ENCODE data around the gene ZSWIM5. TPM values are rescaled to one million over a fixed set of nuclear protein-coding genes. Genes with fewer than 3 reads are reported as not detected.

The ZSWIM5 gene
- total RNA-seq, 1 donor from 2014 or later: 2.7 TPM

GRCh38 chr1:44973645-44974044, 232.8 kb downstream of the ZSWIM5 start:
- peaks cover 0 to 38% of the 10 kb centered on the region in 2 donors for H3K36me3 ChIP-seq
- intact Hi-C loops (cut with DNase I): no loop called here

GRCh38 chr1:44970317-44970716, 236.1 kb downstream of the ZSWIM5 start:
- intact Hi-C loops (cut with DNase I): loop anchor here (2.0 kb wide), 1 partner anchor 28 kb away; no protein-coding TSS in a partner anchor
- H3K4me3 ChIP-seq: no peak overlapping the region
- no peak for DNase-seq (ENCODE audit: extremely low spot score in 2 of 2)
- TF ChIP-seq POLR2A (IDR thresholded peaks at IDR 0.05) (no peak), POLR2AphosphoS5 (IDR thresholded peaks at IDR 0.05; ENCODE audit: insufficient read depth in 1 of 2, low read depth in 1 of 2) (no peak), CTCF (IDR thresholded peaks at IDR 0.05) (no peak)
- H3K9me3 ChIP-seq: no peaks in the 10 kb centered on the region
- no peak overlapping the region for H3K27ac ChIP-seq
- peaks cover 0 to 9% of the 10 kb centered on the region in 2 donors for H3K36me3 ChIP-seq
- no peaks in the 10 kb centered on the region for H3K27me3 ChIP-seq
- peaks cover 17% of the 10 kb centered on the region for H3K4me1 ChIP-seq

More at GRCh38 chr1:44973645-44974044, 232.8 kb downstream of the ZSWIM5 start:
- no peak for DNase-seq (ENCODE audit: extremely low spot score in 2 of 2)
- TF ChIP-seq CTCF (IDR thresholded peaks at IDR 0.05) (no peak), POLR2AphosphoS5 (IDR thresholded peaks at IDR 0.05; ENCODE audit: insufficient read depth in 1 of 2, low read depth in 1 of 2) (no peak), POLR2A (IDR thresholded peaks at IDR 0.05) (no peak)
- Histone ChIP-seq H3K27me3 (no peaks in the 10 kb centered on the region), H3K4me3 (no peak overlapping the region), H3K4me1 (peaks cover 6% of the 10 kb centered on the region), H3K27ac (no peak overlapping the region), H3K9me3 (no peaks in the 10 kb centered on the region)

Other genes starting within 250 kb of the ZSWIM5 start
- 25.0 TPM for gene EIF2B3, start 220.0 kb downstream of the ZSWIM5 start, total RNA-seq
- 29.7 TPM for gene HECTD3, start 195.3 kb downstream of the ZSWIM5 start, total RNA-seq
- gene UROD, start 194.4 kb downstream of the ZSWIM5 start, total RNA-seq: 65.6 TPM
- 2.2 TPM for gene HPDL, start 120.3 kb upstream of the ZSWIM5 start, total RNA-seq
- 9.8 TPM for gene TOE1, start 133.6 kb upstream of the ZSWIM5 start, total RNA-seq
- gene MUTYH, start 133.8 kb upstream of the ZSWIM5 start, total RNA-seq: 27.0 TPM